Activated T-cell treated with anti-CD3 and anti-CD28 coated beads, Interleukin-2, amount 50 U/mL, for 48 hours (primary cell): ENCODE results near the gene WDR20.
"Not testable (repeated sequence)": the region's sequence is repeated elsewhere in the genome, so short reads cannot be mapped to it uniquely, and the experiment has no call there.

Experiments
- DNase-seq, 2 experiments: peaks; one replicate each; pipeline ENCODE4 v3.0.0-alpha.2; 2020

The WDR20 gene

DNA sequence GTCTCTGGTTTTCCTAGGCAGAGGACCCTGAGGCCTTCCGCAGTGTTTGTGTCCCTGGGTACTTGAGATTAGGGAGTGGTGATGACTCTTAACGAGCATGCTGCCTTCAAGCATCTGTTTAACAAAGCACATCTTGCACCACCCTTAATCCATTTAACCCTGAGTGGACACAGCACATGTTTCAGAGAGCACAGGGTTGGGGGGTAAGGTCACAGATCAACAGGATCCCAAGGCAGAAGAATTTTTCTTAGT lies 32.2 kb downstream of the WDR20 start:
- not testable (repeated sequence) for DNase-seq

DNA sequence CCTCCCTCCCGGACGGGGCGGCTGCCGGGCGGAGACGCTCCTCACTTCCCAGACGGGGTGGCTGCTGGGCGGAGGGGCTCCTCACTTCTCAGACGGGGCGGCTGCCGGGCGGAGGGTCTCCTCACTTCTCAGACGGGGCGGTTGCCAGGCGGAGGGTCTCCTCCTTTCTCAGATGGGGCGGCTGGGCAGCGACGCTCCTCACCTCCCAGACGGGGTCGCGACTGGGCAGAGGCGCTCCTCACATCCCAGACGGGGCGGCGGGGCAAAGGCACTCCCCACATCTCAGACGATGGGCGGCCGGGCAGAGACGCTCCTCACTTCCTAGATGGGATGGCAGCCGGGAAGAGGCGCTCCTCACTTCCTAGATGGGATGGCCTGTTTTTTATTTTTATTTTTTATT lies 33.0 kb downstream of the WDR20 start:
- not testable (repeated sequence) for DNase-seq

DNA sequence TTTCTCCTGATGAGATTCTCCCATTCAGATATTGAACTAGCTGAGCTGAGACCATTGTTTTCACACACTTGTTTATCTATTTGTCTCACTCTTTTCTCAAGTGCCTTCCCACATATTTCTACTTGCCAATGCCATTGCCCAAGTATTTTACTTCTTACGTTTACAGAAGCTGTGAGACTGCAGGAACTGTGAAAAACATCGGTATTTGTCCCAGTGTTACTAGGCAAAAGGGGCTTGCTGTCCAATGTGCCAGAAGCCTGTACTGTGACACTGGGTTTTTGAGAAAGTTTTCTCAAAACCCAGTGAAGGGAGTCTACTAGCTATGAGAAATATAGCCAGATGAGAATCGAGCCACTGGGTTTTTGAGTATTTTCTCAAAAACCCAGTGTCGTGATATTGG lies 37.5 kb downstream of the WDR20 start:
- DNase-seq, result no peak

DNA sequence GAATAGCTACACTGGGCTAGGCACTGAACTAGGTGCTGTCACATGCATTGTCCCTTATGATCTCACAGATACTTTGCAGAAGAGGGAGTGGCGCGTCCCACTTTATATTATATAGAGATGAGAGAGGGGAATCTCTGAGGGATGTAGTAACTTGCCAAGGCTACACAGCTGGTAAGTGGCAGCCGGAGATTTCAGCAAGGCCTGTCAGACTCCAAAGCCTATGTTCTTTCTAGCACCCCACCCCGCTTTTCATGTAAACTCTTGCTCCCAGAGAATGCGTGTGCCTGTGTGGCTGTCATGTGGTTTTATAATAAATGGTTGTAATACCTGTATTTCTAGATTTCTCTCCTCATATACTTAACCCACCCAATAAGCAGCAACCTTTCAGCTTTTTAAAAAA lies 39.1 kb downstream of the WDR20 start:
- DNase-seq, result no peak

DNA sequence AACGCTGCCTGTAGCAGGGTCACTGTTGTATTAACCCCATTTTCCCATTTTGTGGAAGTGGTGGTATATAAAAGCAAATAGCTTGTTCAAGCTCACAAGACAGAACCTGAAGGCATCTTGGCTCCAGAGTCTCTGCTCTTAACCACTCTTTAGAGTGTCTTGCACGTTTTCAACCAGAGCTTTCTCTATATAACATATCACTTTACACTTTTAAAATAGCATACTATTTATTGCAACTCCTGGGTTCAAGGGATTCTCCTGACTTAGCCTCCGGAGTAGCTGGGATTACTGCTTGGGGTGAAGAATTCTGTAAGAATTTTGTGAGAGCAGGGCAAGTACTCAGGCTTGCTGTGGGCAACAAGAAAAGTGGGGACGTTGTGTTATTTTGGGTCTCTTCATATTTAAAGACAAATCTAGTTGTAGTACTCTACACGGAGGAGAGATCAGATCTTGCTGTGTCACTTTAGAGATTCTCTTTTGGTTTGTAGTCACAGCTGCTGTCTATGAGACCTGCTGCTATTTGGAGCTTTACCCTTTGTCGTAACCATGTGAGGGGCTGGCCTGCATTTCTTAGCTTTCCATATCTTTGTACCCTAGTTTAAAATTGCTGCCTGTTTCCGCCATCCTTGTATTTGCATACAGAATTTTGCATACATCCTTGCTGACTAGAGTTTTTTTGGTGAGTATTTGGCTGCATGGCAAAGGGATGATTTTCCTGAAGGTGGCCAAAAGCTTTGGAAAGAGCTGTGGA lies 40.7 kb downstream of the WDR20 start:
- no peak for DNase-seq

DNA sequence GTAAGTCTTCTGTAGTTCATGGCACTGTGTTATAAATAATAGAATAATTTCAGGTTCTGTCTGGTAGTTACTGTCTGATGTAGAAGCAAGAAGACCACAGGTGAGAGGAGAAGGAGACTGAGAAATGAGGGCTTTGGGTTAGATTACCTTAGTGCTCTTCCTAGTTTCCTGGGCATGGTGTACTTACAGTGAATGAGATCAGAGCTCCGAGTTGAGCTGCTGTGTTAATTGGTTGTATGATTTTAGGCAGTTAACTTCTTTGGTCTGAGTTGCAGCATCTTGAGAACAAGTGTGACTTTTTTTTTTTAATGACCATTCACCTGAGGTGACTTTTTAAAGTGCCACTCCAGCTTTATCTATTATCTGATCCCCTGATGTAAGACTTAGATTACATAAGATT lies 41.5 kb downstream of the WDR20 start:
- DNase-seq, result no peak

DNA sequence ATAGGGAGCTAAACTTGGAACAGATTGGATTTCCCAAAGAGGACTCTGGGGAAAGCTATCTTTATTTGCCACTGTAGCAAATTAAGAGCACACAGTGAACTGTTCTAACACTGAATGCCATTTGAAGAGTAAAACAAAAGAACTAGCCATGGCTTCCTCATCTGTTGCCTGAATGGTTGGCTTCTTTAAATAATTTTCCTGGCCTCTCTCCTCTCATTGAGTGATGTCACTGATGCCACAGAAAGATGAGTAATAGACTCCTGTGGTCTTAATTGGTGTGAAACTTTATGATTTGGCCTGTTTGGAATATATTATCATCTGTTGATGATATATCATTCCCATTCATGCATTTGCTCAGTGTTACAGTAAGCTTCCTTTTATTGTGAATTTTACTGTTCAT lies 42.5 kb downstream of the WDR20 start:
- no peak for DNase-seq

DNA sequence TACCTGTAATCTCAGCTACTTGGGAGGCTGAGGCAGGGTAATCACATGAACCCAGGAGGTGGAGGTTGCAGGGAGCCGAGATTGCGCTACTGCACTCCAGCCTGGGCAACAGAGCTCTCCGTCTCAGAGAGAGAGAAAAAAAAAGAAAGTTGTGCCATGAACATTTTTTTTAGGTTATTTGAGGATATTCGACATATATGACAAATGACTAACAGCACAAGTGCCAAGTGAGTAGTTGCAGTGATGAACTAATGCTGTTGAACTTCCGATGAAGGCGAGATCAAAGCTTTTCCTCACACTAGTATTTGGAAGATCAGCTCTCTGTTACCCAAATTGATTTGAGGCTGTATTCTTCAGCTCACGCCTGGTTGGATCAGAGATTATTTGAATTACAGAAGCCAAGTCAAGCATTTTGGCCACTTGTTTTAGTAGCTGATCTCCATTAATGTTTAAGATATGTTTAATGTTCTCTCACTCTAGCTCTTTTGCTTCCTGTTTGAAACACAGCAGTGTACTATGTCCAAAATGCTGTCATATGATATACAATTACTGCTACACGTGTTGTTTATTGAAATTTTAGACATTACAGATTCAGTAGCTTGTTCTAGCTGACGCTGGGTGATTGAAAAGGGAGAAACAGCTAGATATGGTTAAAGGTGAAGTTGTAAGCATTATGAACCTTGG lies 43.4 kb downstream of the WDR20 start:
- no peak for DNase-seq

DNA sequence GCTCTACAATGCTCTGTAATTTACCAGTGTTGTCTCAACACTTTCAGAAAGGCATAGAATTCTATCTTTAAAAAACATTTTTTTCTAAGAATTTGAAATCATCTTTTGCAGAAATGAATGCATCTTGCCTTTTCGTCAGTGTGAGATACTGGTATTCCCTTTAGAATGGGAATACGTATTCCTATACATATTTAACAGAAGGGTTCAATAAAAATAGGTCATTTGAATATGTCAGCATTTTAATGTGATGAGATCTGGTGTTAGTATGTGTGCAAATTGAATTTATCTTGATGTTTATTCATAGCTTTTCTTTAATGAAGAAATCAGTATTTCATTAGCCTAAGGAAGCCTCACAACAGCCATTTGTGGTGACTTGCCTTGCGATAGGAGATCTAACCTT lies 44.2 kb downstream of the WDR20 start:
- DNase-seq, result no peak

DNA sequence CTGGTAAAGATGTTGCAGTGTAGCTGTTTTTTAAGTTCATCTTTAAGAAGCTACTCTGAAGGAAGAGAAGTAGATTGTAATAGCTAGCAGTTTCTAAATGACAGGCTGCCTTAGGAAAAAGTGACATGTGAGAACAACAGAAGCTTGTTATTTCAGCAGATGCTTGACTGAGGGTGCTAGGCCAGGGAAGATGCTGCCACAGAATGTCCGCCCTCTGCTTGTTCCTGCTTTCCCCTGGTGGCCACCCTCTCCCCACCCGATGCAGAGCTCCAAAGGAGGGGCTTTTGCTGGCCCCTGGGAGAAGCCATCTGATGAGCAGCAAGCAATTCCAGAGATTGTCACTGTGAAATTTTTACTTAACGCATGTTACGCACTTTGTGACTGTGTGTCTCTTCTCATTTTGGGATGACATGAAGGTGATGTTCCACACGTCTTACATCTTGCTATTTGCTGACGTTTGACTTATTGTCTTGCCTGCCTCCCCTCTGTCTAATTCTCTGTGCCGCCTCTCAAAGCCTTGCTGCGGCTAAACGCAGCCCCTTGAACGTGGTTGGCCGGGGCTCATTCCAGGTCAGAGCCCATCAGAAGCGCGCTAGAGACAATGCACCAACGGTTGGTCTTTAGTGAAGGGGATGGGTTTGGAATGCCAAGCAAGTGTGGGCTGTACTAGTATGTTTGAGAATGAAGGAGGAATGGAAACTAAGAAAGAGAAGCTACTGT lies 44.8 kb downstream of the WDR20 start:
- peak; percentile 54 to 56 for DNase-seq

DNA sequence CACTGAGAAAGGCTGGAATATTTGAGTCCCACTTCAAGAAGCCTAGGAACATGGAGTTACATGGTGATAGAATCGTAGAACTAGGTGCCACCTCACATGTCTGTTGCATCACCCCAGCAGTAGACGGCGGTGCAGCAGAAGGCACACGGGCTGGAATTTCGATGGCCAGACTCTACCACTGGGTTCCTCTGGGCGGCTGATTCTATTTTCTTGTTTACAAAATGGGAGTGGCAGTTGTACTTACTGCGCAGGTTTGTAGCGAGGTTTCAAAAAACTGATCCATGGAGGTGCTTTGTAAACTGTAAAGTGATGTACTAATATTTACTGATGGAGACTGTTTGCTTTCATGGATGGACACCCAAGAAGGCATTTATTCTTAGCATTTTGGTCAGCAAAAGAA lies 45.7 kb downstream of the WDR20 start:
- DNase-seq, result no peak

DNA sequence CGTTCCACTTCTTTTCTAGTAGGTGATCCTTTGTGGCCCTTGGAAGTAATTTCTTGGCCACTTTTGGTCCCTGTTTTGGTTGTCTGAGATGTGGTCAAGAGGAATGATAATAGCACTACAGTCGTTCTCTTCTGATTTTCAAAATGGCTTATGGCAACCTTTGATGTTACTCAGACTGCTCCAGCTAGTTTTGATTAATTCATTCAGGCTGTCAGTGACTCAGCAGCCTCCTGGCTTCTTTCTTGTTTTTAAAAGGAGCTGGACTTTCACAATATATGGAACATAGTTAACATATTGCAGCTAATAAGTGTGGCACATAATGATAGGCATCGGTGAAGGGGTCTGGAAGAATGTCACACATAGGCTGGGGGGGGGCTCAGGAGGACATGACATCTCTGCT lies 47.3 kb downstream of the WDR20 start:
- no peak for DNase-seq

DNA sequence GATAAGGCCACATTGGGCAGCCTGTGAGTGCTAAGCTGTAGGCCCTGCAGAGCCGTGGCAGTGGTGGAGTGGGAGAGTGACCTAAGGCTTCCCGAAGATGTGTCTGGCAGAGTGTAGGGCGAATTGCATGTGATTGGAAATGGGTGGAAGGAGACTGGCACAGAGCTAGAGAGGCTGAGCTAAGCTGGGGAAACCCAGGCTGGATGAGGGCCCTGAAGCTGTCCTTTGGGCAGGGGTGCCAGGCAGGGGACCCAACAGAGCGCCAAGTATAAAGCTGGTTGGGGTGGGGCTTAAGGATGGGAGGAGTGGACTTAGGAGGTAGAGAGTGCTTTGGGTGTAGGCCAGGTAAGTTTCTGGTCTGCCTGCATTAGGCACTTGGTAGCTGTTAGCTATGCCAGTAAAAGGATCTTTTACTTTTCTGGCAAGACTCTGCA lies 47.9 kb downstream of the WDR20 start:
- DNase-seq, result no peak

DNA sequence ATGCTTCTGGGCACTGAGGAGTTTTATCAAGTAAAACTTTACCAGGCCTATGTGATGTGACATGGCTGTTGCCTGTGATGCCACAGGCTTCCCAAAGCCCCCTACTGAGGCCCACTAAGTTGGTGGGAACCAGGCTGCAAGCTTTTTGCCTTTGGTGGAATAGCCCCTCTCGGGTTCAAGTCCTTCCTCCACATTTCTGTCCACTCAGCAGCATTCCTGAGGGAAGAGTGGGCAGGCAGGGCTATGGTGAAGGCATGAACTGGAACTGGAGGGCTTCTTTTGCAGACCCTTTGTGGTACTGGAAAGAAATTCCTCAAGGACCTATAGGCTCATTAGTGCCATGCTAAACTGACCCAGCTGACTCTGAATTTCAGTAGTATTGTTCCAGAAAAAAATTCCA lies 48.5 kb downstream of the WDR20 start:
- no peak for DNase-seq

DNA sequence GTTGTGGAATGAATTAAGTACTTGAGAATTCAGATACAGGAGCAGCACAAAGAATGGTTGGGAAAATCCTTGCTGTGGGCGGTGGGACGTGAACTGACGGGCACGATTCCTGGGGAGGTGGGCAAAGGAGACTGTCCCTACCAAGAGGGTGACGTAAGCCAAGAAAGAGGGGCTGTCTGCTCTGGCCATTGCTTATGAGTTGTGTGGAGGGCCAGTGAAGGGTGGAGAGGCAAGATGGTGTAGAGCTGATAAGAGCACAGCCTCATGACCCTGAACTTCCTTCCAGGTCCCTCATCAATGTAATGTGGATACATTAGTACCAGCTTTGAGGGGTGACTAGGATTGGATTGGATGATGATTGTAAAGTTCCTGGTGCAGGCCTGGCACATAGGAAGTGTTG lies 50.2 kb downstream of the WDR20 start:
- DNase-seq, result no peak

DNA sequence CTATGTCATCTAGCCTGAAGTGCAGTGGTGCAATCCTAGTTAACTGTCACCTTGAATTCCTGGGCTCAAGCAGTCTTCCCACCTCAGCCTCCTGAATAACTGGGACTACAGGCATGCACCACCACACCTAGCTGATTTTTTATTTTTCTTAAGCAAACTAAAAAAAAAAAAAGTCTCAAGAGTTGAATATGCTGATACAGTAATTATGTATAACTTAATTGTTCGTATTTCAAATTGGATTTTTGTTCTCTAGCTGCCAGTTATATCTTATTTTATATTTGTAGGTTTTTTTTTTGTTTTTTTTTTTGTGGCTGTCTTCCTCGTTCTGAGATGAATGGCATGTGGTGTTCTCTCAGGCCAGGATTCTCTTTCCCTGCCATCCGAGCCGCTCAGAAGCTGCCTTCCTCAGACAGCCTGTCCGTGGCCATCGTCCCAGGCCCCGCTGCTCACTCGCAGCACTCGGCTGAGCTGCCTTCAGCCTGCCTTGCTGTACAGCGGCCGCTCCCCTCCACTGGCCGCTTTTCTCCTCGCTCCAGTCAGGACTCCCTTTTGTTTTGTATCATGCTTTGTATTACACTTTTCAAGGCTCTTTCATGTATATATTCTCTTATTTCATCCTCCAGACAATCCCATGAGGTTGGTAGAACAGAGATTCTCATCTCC lies 53.3 kb downstream of the WDR20 start:
- no peak for DNase-seq

DNA sequence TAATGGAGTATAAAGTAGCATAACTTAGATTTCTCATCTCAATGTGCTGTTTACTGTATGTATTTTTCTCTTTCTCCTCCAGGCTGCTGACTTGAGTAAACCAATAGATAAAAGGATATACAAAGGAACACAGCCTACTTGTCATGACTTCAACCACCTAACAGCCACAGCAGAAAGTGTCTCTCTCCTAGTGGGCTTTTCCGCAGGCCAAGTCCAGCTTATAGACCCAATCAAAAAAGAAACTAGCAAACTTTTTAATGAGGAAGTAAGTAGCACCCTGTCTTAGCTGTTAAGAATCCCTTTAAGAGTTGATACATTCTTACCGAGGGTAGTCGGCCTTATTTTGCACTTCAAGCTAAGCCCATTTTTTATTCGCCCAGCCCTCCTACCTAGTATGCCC lies 55.2 kb downstream of the WDR20 start:
- no peak for DNase-seq

DNA sequence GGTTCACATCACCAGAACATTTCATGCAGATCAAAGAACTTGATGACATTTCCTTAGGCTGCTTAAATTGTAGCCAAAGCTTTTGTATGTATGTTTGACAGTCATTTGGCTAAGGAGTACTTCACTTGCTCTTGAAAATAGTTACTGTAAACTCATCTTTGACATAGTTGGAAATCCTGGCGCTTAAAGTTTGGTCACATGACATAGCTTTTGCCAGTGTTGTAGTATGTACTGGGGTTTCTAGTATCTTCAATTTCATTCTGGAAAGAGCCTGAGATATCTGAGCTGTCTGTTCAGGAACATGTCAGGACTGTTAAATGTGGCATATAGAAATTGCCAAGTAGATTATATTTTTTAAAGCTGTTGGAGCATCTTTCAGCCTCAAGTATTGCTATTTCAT lies 55.7 kb downstream of the WDR20 start:
- no peak for DNase-seq

DNA sequence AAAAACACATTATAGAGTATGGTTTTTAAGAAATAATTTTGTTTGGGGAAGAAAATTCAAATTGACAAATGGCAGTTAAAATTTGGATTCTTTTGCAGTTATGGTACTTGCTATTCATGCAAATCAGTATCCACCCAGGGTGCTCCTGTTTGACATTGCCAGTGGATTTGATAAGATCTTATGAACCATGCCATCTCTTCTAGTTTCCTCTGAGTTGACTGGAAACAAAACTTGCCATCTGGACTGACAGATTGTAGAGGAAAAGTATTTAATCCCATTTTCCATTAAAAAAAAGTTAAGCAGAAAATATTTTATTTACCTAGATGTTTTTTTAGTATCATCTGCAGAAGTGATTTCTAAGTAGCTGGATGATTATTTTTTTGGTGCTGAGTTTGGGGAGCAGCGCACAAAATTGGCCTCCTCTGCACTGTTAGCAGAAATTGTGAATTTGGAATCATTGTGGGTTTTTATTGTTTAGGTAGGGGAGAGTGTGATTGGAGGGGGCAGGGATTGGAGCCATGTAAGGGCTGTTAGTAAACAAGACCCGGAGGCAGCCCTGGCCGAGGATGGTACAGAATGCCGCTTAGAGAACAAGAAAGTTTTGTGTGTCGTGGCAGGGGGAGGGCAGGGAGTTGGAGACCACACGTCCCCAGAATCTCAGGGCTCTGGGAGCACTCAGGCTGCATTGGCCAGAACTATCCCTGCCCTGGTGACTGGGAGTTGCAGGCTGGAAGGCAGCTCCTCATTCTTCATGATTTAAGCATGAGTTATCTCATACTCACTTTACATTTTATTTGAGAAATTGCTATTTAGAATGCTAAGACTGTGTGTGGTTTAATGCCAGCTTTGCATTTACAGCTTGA lies 56.6 kb downstream of the WDR20 start:
- peak; percentile 7 to 10 for DNase-seq

DNA sequence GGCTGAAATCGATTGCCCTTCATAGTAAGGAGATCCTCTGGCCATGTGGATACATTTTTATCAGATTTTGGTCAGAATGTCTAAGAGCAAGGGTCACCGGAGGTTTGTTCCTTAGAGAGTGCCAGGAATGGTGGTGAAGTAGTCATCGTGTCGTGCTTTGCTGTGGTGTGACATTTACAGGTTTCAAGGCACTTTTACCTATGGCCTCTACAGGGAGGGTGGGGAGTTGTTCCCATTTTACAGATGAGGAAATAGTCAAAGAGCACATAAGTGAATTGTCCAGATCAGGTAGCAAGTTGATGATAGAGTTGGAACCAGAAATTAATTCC lies 57.2 kb downstream of the WDR20 start:
- peak in 1 of 2 experiments; percentile 14 for DNase-seq

DNA sequence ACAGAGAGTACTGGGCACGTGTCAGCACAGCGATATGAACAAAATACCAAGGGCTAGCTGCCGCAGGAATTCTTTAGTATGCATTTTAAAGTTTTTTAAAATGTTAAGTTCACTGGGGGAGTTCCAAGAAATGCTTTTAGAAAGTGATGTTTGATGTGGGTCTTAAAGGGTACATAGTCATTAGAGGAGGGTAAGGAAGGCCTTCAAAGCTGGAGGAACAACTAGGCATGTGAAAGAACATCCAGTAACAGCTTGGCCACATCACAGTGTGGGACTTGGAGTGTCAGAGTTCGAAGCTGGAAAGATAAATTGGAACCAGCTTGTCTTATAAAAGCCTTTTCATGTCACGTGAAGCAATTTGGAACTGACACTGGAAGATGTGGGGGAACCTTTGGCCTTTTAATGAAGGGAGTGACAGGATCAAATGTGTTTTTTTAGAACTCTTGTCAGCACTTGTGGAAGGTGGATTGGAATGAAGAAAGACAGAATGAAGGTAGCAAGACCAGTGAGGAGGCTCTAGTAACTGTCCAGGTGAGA lies 57.7 kb downstream of the WDR20 start:
- DNase-seq, result no peak

DNA sequence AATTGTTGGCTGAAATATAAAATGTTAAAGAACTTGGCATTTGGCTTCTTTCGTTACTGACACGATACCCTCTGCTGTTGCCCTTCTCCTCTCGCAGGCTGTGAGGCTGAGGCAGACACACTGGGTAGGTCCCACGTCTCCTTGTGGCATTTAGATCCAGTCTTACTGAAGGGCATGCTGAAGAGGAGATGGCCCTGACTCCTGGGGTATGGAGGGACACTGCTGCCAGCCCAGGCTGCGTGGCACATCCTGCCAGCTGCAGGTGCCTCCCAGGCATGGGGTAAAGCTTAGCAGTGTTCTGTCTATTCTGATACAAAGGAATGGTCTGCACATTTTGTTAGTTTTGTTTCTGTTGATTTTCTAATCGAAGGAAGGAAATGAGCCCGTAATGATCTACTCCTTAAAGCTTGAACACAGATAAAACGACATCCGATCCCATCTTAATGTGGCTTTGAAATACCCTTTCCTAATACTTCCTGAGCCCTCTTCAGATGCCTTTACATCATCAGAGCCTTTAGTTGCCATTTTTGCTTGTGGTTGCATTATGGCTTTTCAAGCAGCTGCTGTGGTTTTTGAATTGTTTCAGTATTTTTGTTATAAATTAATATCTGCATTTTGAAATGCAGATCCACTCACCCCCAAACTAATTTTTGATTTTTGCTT lies 61.1 kb downstream of the WDR20 start:
- DNase-seq, result no peak
